Mesothelial cell of epicardium (in vitro differentiated cells): Measurements from ENCODE around the gene PDE6G. TPM values are rescaled to one million over a fixed set of nuclear protein-coding genes. Genes with fewer than 3 reads are reported as not detected.

Experiments
- DNase-seq, 2 experiments: peaks; one replicate each; pipeline ENCODE4 v3.0.0; 2021; ENCODE audit warnings: low spot score in 2 of 2; ENCODE audit not compliant: unreplicated experiment in 2 of 2
- H3K27ac Mint-ChIP-seq: 2 replicates; pipeline ENCODE4 v1.8.0; 2021; ENCODE audit warnings: mixed read lengths
- H3K27me3 Mint-ChIP-seq: 2 replicates; pipeline ENCODE4 v1.8.0; 2021; ENCODE audit warnings: low read depth, mixed read lengths
- H3K36me3 Mint-ChIP-seq: 2 replicates; pipeline ENCODE4 v1.8.0; 2021; ENCODE audit warnings: mixed read lengths
- H3K4me1 Mint-ChIP-seq: 2 replicates; pipeline ENCODE4 v1.8.0; 2021; ENCODE audit warnings: mixed read lengths
- H3K4me3 Mint-ChIP-seq: 2 replicates; pipeline ENCODE4 v1.8.0; 2021; ENCODE audit warnings: mild to moderate bottlenecking, moderate library complexity, mixed read lengths
- H3K9me3 Mint-ChIP-seq: 2 replicates; pipeline ENCODE4 v1.8.0; 2021; ENCODE audit warnings: mixed read lengths
- total RNA-seq: library from RNA; stranded (reverse); gene quantifications from 3 replicates; pipeline ENCODE4 v1.2.1, GENCODE V29; 2021
- TF ChIP-seq, protein P1 (sequence below): fragments of 200-600 bp; sonication (generic); IDR thresholded peaks from one replicate; pipeline ENCODE4 v1.5.0; 2021; ENCODE audit warnings: antibody characterized with exemption; ENCODE audit not compliant: unreplicated experiment

The PDE6G gene
- total RNA-seq, 1 donor from 2014 or later, result 1.4 TPM

- peaks cover 23% of the 10 kb centered on the region for H3K4me1 Mint-ChIP-seq
- H3K36me3 Mint-ChIP-seq, result peaks cover 12% of the 10 kb centered on the region
- peak overlapping the region; percentile 76 for H3K4me3 Mint-ChIP-seq
- DNase-seq, result no peak
- H3K27me3 Mint-ChIP-seq, result no peaks in the 10 kb centered on the region
- TF ChIP-seq, protein P1, sequence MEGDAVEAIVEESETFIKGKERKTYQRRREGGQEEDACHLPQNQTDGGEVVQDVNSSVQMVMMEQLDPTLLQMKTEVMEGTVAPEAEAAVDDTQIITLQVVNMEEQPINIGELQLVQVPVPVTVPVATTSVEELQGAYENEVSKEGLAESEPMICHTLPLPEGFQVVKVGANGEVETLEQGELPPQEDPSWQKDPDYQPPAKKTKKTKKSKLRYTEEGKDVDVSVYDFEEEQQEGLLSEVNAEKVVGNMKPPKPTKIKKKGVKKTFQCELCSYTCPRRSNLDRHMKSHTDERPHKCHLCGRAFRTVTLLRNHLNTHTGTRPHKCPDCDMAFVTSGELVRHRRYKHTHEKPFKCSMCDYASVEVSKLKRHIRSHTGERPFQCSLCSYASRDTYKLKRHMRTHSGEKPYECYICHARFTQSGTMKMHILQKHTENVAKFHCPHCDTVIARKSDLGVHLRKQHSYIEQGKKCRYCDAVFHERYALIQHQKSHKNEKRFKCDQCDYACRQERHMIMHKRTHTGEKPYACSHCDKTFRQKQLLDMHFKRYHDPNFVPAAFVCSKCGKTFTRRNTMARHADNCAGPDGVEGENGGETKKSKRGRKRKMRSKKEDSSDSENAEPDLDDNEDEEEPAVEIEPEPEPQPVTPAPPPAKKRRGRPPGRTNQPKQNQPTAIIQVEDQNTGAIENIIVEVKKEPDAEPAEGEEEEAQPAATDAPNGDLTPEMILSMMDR, result no peak
- H3K9me3 Mint-ChIP-seq, result no peaks in the 10 kb centered on the region
- peak overlapping the region; percentile 87 for H3K27ac Mint-ChIP-seq
These were observed 28.1 kb upstream of the PDE6G start for GRCh38 chr17:81684442-81684911.

GRCh38 chr17:81683584-81684441 lies 27.5 kb upstream of the PDE6G start, which contains the start of the genes ARL16 and HGS:
ARL16 (minus strand) TSS chr17:81683797; CDS start chr17:81683753, 44 bp downstream.
HGS (plus strand) TSS chr17:81684011; CDS start chr17:81684067, 56 bp downstream.
- peak; percentile 96 to 99 for DNase-seq
- no peaks in the 10 kb centered on the region for H3K27me3 Mint-ChIP-seq
- H3K9me3 Mint-ChIP-seq, result no peaks in the 10 kb centered on the region
- H3K4me3 Mint-ChIP-seq, result peak within 1 kb of the TSS; percentile 95
- TF ChIP-seq, protein P1, result no peak
- H3K4me1 Mint-ChIP-seq, result peaks cover 23% of the 10 kb centered on the region
- H3K27ac Mint-ChIP-seq, result peak within 1 kb of the TSS; percentile 98
- peaks cover 6% of the 10 kb centered on the region for H3K36me3 Mint-ChIP-seq

GRCh38 chr17:81683208-81683583 lies 26.9 kb upstream of the PDE6G start:
- H3K9me3 Mint-ChIP-seq, result no peaks in the 10 kb centered on the region
- no peaks in the 10 kb centered on the region for H3K27me3 Mint-ChIP-seq
- peak overlapping the region; percentile 95 for H3K4me3 Mint-ChIP-seq
- TF ChIP-seq, protein P1, result no peak
- H3K27ac Mint-ChIP-seq, result peak overlapping the region; percentile 93
- H3K36me3 Mint-ChIP-seq, result peaks cover 4% of the 10 kb centered on the region
- H3K4me1 Mint-ChIP-seq, result peaks cover 23% of the 10 kb centered on the region
- no peak for DNase-seq

DNA sequence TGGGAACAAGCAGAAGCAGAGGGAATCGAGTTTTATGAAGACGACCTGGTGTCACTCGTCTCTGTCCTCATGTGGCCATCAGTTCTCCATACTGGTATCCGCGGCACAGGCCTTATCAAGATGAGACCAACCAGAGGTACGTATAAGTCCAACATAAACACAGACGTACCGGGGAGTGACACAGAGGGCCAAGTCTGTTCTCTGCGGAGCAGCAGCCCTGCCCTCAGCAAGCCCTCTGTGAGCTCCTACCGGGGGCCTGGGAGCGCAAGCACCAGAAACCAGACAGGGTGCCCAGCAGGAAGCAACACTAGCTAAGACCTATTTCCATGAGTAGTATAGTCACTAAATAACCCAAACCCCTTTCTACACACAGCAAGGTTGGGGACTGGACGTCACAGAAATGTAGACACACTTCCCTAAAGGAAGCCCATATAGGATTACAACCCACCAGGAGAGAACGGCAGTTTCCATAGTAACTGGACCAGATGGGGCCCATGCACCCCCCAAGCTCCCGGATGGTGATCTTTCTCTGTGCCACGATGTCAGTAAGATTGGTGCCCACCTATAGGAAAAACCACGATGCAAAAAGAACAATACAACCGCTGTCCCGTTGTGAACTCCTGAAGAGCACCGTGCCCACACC lies 26.3 kb upstream of the PDE6G start:
- H3K4me3 Mint-ChIP-seq, result peak overlapping the region; percentile 95
- no peak for DNase-seq
- peaks cover 23% of the 10 kb centered on the region for H3K4me1 Mint-ChIP-seq
- TF ChIP-seq, protein P1, result no peak
- no peaks in the 10 kb centered on the region for H3K27me3 Mint-ChIP-seq
- H3K27ac Mint-ChIP-seq, result peak overlapping the region; percentile 93
- H3K9me3 Mint-ChIP-seq, result no peaks in the 10 kb centered on the region
- H3K36me3 Mint-ChIP-seq, result peaks cover 4% of the 10 kb centered on the region

GRCh38 chr17:81681672-81682071 lies 25.3 kb upstream of the PDE6G start:
- Mint-ChIP-seq H3K27ac (no peak overlapping the region), H3K4me3 (peak overlapping the region; percentile 95), H3K36me3 (peaks cover 4% of the 10 kb centered on the region), H3K27me3 (no peaks in the 10 kb centered on the region), H3K4me1 (peaks cover 23% of the 10 kb centered on the region), H3K9me3 (no peaks in the 10 kb centered on the region)
- no peak for DNase-seq
- TF ChIP-seq, protein P1, result no peak
